Fibroblast of lung (primary cell): ENCODE data around the gene F11.

Experiments
- EZH2 ChIP-seq: IDR thresholded peaks from 2 replicates; pipeline ENCODE4 v1.5.1; 2012; ENCODE audit warnings: low read length, control low read depth, mild to moderate bottlenecking; ENCODE audit errors: missing control alignments
- TF ChIP-seq, protein P1 (sequence below), 2 donors: IDR thresholded peaks in 1 of 2; conservative IDR thresholded peaks in 1 of 2; 1 replicate in 1 of 2; 2 replicates in 1 of 2; pipeline ENCODE4 v1.5.1; 2011 to 2012; ENCODE audit warnings: low read length in 2 of 2, control low read depth in 1 of 2, inconsistent platforms in 1 of 2, low read depth in 1 of 2, mild to moderate bottlenecking in 1 of 2

DNA sequence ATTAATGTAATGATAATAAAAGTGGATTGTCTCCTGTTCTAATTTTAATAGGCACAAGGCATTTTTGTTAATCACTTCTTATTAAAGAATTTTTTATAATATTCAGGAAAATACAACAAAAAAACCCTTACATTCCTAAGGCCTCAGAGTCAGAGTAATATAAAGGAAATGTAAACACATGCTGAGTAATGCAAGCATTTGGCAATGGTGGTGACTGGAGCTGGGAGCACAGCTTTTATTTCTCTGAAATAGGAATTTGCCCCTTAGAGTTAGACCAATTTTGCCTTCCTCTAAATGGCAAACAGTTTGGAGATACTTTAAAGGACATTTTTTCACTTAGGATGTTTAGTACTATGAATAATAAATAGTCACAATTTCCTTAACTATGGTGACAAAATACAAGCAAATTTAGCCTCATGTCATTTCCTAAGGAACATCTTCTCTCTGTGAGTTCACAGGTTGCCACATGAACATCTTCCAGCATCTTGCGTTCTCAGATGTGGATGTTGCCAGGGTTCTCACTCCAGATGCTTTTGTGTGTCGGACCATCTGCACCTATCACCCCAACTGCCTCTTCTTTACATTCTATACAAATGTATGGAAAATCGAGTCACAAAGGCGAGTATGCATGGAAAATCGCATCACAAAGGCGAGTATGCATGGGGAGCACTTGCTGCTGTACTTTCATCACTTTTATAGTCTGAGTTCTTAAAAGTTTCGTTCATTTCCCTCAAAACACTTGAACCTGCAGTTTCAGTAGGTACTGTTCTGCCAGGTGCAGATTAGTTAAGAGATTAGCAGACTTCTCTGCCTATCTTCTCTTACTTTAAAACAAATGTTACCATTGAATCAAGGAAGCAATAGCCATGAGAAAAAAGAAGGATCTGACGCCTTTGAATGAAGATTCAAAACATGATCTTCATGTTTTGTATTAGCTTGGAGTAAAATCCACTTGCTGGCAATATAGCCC lies 15.9 kb upstream of the F11 start:
- TF ChIP-seq, protein P1, sequence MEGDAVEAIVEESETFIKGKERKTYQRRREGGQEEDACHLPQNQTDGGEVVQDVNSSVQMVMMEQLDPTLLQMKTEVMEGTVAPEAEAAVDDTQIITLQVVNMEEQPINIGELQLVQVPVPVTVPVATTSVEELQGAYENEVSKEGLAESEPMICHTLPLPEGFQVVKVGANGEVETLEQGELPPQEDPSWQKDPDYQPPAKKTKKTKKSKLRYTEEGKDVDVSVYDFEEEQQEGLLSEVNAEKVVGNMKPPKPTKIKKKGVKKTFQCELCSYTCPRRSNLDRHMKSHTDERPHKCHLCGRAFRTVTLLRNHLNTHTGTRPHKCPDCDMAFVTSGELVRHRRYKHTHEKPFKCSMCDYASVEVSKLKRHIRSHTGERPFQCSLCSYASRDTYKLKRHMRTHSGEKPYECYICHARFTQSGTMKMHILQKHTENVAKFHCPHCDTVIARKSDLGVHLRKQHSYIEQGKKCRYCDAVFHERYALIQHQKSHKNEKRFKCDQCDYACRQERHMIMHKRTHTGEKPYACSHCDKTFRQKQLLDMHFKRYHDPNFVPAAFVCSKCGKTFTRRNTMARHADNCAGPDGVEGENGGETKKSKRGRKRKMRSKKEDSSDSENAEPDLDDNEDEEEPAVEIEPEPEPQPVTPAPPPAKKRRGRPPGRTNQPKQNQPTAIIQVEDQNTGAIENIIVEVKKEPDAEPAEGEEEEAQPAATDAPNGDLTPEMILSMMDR (conservative IDR thresholded peaks at IDR 0.05 in 1 of 2, IDR thresholded peaks at IDR 0.05 in 1 of 2; ENCODE audit: low read depth in 1 of 2, low read length in 2 of 2): no peak
- TF ChIP-seq EZH2: no peak
